NCI-H510A (cell line): Measurements from ENCODE around the gene EIF4G3.
A peak's percentile ranks its signal among the peaks of the same experiment; 100 is the strongest.

ENCODE experiments used
- DNase-seq: peaks from one replicate; lab custom pipeline; 2025; lab: John Stamatoyannopoulos, UW

Gene EIF4G3

GRCh38 chr1:20988943-20989342 lies 187.8 kb downstream of the EIF4G3 start:
- DNase-seq = no peak

DNA sequence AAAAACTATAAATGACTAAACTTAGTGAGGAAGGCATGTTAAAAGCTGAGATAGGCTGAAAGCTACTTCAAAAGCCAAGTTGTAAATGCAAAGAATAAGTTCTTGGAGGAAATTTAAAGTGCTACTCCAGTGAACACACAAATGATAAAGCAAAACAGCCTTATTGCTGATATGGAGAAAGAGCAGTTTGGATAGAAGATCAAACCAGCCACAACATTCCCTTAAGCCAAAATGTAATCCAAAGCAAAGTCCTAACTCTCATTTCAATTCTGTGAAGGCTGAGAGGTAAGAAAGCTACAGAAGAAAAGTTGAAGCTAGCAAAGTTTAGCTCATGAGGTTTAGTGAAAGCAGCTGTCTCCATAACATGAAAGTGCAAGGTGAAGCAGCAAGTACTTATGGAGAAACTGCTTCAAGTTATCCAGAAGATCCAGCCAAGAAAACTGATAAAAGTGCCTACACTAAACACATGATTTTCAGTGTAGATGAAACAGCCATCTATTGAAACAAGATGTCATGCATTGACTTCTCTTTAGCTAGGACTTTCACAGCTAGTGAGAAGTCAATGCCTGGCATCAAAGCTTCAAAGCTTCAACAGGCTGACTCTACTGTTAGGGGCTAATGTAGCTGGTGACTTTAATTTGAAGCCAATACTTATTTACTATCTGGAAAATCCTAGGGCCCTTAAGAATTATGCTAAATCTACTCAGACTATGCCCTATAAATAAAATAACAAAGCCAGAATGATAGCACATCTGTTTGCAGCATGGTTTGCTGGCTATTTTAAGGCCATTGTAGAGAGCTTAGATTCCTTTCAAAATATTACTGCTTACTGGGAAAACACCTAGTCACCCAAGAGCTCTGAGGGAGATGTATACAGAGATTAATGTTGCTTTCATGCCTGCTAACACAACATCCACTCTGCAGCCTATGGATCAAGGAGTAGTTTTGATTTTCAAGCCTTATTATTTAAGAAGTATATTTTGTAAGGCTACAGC lies 188.6 kb downstream of the EIF4G3 start:
- DNase-seq = no peak

DNA sequence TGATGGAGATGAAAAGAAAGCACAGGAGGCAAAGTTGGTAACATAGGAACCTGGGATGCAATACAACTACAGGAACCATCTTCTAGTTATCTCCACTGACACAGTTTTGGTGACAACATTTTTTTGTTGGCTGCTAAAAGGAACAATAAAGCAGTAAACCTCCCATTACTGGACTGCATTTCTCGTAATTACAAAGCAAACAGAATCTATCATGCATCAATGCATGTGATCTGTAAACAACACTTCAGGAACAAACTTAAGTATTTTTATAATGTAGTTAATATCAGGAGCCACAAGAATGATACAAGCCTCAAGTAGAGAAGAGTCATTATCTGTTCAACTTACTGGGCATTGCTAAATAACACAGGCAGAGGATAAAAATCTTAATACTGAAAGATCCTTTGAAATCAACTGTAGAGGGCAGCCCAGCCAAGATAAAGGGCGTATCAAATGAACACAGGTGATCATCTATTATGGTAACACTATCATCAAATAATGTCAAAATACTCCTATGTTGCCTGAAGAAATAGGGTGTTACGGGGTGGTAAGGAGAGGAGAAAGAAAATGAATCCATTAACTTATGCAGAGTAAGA lies 193.3 kb downstream of the EIF4G3 start:
- peak; percentile 14 for DNase-seq

- DNase-seq = no peak
Measured at GRCh38 chr1:20982316-20982715, 194.4 kb downstream of the EIF4G3 start.

GRCh38 chr1:20981915-20982314 lies 194.8 kb downstream of the EIF4G3 start:
- no peak for DNase-seq

- no peak for DNase-seq
Measured at GRCh38 chr1:20980051-20980450, 196.6 kb downstream of the EIF4G3 start.

- DNase-seq = no peak
Measured at GRCh38 chr1:20978413-20978812, 198.3 kb downstream of the EIF4G3 start.

DNA sequence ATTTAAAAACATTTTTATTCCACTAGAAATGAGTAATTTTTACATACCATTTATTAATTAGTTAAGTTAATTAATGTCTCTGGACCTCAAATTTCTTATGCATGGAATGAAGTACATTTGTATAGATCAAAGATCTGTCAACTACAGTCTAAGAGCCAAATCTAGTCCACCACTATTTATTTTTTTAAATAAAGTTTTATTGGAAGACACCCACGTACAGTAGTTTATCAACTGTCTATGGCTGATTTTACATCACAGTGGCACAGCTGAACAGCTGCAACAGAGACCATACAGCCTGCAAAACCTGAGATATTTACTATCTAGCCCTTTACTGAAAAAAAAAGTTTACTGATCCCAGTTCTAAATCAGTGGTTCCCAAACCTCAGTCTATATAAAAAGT lies 201.0 kb downstream of the EIF4G3 start:
- no peak for DNase-seq

- DNase-seq = no peak
Measured at GRCh38 chr1:20974951-20975350, 201.7 kb downstream of the EIF4G3 start.

DNA sequence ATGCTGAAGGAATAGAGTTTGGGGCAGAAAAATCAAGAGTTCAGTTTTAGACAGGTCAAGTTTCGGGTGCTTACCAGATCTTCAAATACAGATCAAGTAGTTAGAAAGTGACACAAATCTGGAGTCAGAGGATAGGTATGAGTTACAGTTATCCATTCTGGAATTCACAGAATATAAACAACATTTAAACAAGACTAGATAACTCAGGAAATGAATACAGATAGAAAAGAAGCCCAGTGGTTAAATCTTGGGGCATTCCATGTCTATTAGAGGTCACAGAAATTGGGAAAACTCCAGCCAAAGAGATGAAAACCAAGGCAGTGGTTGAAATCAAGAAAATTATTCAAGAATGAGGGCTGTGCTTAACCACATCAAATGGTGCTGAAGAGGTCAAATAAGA lies 202.6 kb downstream of the EIF4G3 start:
- DNase-seq = no peak

DNA sequence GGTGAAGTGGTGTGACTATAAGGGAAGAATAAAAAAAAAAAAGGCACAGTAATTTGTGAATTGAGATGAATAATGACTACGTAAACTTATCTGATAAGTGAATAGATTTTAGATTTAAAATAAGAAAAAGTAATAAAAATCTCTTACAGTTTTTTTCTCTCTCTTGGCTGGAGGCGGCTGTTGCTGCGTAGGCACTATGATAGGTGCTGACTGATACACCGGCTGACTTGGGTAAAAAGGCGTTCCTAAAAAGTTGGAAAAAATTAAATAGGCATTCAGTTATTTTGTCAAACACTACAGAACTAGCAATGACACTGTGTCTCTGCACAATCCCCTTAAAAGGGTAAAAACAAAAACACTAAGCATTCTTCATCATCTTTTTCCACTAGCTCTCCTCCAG lies 203.8 kb downstream of the EIF4G3 start:
- DNase-seq = no peak

DNA sequence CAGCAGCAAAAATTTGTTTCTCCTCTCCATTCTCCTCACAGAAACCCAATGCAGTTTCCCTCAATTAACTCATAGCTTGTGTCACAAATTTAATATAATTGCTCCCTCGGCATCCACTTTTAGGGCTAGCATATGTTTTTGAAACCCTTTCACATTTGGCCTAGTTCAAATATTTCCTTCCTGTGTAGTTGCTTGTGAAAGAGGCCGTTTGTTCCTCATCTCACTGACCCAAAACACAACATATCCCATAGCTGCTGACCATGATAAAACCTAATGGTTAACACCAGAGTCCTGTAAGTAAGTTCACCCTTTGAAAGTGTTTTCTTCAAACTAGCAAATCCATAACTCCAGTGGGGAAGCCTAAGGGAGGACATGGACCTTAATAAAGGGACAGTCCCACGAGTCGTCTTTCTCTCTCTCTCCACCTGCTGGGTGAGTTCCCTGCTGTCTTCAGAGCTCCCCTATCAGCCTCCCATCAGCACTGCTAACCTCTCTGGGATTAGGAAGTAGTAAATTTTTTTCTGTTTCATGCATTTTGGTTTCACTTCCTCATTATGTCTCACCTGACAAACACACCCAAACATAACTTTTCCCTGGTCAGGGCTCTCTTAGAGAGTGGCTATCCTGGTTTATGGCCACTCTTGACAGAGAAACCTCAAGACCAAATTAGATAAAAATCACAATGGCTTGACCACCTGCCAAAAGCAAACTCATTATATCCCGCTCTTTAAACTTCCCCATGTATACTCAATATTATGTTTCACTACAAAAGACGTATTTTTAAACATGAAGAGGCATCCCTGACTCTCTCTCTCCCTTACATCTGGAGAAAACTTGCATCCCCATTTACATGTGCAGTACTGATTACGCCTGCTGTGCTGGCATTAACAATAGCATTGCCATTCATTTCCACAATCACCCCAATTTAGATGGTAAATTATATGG lies 211.9 kb downstream of the EIF4G3 start:
- no peak for DNase-seq

- DNase-seq = no peak
Measured at GRCh38 chr1:20962576-20963258, 214.0 kb downstream of the EIF4G3 start.

DNA sequence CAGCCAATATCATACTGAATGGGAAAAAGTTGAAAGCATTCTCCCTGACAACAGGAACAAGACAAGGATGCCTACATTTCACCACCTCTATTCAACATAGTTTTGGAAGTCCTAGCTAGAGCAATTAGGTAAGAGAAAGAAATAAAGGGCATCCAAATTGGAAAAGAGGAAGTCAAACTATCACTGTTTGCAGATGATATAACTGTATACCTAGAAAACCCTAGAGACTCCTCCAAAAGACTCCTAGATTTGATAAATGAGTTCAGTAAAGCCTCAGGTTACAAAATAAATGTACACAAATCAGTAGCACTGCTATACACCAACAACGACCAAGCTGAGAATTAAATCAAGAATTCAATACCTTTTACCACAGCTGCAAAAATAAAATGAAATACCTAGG lies 218.3 kb downstream of the EIF4G3 start:
- DNase-seq = no peak

GRCh38 chr1:20956272-20956671 lies 220.4 kb downstream of the EIF4G3 start:
- no peak for DNase-seq

GRCh38 chr1:20950679-20951078 lies 226.0 kb downstream of the EIF4G3 start:
- no peak for DNase-seq

GRCh38 chr1:20949871-20950590 lies 226.7 kb downstream of the EIF4G3 start:
- DNase-seq = no peak

DNA sequence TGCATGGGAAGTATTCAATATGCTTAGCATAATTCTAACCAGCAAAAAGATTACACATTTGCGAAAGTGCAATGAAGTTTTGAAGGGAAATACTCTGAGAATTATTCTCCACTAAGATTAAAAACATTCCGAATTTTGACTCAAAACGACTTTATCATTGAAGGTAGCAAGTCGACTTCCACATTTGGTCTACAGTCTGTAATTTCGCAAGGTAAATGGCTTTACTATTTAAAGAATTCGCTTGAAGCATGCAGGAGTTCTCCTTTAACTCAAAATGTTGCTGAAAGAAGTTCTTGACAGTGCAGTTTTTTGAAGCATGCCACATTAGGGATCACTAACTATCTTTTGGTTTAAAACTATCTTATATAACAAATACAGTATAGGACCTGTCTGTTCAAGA lies 228.6 kb downstream of the EIF4G3 start:
- no peak for DNase-seq

DNA sequence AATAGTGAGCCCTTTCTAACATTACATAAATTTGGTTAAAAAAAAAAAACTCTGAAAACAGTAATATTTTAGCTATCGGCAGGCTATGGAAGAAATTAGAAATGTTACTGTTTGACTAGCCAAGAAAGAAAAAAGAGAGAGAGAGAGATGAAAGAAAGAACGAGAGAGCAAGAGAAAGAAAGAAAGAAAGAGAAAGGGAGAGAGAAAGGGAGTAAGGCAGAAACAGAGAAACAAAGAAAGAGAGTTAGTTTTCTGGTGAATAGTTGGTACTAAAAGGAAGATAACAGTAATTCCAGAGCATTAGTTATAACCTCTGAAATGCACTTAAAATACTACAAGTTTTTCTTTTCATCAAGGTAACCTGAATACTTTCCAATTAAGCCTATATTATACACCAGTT lies 229.3 kb downstream of the EIF4G3 start:
- DNase-seq = no peak

DNA sequence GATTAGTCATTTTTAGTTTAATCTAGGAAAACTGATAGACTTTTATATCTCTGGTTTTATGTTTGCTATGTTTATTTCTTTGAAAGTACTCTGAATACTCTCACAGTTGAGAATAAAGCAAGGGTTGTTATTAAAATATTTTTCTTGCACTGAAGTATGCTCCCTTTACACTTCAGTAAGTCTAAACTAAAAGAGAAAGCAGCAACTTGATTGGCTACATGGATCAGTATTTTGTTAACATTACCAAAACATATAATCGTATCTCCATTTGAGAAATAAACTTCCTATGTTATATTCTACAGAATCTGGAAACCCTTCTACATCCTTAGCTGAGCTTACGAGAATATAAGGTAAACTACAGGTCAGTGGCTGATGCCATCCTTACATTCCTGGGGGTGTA lies 240.1 kb downstream of the EIF4G3 start:
- no peak for DNase-seq

DNA sequence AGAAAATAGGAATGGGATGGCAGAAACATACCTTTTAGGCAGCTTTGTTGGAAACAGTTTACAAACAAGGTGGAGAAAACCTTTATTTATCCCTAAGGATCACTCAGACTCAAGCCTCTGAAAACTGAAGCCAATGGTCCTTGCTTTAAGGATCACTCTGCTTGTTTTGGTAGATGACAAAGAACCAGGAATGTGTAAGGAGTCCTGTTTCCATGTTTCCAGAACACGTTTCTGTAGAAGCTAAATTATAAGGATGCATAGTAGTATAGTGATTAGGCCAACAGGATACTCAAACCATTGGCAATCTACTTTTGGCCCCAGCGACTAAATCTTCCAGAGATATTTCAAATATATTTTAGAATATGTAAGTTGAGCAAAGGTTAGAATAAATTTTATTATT lies 240.5 kb downstream of the EIF4G3 start:
- DNase-seq = no peak
